Activated CD4-positive, alpha-beta T cell treated with anti-CD3 and anti-CD28 coated beads, Interleukin-2, amount 50 U/mL, for 24 hours (primary cell): ENCODE data around the gene ZNF622.

ENCODE experiments used
- DNase-seq, 2 donors: peaks; one replicate each; pipeline ENCODE4 v3.0.0-alpha.2; 2020; ENCODE audit warnings: low read depth in 1 of 2, low spot score in 1 of 2

Gene ZNF622, protein sequence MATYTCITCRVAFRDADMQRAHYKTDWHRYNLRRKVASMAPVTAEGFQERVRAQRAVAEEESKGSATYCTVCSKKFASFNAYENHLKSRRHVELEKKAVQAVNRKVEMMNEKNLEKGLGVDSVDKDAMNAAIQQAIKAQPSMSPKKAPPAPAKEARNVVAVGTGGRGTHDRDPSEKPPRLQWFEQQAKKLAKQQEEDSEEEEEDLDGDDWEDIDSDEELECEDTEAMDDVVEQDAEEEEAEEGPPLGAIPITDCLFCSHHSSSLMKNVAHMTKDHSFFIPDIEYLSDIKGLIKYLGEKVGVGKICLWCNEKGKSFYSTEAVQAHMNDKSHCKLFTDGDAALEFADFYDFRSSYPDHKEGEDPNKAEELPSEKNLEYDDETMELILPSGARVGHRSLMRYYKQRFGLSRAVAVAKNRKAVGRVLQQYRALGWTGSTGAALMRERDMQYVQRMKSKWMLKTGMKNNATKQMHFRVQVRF

GRCh38 chr5:16465544-16466432 is at the start of gene ZNF622:
TSS of gene ZNF622 (minus strand) at chr5:16465800. CDS start at chr5:16465665, 135 bp downstream.
- peak; percentile 70 to 83 for DNase-seq

DNA sequence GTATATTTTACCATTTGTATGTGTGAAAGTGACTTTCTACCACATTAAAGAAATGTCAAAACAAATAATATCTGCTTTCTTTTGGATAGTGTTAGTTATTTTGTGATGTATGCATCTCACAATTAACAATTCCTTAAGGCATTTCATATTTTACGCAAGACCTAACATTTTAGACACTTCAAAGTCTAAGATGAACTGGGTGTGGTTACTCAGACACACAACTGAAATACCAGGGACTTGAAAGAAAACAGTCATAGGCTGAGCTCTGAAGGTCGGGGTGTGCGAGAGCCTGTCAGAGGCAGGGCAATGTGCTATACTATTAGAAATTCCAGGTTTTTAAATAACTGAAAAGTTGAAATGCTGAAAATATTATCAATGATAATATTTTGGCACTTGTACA is 44.5 kb upstream of the ZNF622 start:
- no peak for DNase-seq

DNA sequence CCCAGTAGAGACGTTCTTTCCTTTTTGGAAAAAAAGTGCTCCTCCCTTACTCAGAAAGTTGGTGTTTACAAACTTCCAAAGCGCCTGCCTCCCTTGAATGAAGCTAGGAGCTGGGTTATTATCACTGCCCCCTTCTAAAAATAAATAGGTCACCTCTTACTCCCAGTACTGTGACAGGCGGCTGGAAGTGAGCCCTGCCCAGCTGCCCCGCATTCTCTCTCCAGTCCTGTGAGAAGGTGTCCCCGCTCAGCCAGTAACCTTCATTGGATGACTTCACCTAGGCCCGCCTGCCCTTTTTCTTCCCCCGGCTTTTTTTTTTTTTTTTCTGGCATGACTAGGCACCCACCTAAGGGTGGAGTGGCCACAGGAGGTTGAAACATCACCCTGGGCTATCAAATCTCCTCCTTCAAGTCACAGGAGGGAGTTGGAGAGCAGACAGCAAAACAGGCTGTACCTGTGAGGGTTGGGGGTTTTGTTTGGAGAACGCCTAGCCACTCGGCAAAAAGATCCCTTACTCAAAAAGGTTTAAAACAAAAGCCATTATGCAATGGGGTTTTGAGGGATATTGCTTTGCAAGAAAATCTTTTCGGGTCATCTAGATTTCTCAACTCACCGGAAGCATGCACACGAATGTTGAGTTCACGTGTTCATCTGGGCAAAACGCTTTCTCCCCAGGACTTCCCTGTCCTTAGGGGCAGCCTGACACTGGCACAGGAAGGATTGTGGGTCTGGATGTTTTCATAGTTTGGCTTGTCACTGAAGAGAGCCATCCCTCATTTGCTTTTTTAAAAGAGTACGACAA is 43.3 kb upstream of the ZNF622 start:
- no peak for DNase-seq

DNA sequence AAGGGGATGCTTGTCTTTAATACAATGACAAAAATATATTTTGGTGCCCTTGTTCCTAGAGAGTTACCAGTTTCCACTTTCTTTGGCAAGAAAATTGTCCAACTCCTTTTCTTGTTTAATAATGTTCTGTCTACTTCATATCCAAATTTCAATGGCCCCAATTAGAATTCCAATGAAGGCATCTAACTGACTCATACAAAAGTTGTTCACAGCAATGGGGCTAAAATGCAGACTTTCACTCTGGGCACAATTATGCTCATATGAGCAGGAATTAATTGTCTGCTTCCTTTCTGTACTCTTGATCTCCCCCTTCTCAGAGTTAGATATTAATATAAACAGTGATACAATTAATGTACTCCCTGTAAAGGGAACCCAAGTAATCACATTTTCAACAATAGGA is 42.1 kb upstream of the ZNF622 start:
- DNase-seq = no peak

DNA sequence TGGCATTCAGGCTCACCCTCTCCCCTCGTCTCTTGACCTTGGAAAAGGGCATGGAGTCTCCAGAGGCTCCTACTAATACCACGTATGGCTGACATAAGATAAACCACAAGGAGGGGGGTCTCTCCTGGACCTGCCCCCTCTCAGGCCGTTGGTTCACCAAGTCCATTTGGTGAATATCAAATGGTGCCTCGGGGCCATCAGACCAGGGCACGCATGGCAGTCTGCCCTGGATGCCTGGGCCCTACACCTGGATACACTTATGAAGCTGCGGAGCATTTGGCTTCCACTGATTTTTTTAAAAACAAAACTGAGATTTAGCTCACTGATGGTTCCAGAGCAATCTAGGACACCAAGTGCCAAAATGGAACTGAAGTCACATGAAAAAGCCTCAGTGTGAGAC is 40.3 kb upstream of the ZNF622 start:
- no peak for DNase-seq

- no peak for DNase-seq
These were observed 39.7 kb upstream of the ZNF622 start for GRCh38 chr5:16505140-16505891.

DNA sequence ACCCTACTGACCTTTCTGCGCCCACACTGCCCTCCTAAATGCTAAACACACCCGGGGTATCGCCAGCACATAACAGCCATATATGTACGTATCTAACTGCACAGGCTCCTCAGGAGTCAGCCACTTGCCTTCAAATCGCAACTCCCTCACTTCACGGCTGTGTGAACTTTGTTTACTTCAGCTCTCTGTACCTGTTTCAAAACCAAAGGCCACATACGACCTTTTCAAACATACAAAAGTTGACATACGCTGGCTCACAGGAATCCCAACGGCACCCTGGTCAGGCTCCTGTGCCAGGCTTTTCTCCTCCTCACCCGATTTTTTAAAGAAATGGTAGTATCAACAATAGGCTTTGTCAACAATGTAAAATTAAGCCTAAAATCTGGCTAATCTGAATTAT is 39.0 kb upstream of the ZNF622 start:
- no peak for DNase-seq

DNA sequence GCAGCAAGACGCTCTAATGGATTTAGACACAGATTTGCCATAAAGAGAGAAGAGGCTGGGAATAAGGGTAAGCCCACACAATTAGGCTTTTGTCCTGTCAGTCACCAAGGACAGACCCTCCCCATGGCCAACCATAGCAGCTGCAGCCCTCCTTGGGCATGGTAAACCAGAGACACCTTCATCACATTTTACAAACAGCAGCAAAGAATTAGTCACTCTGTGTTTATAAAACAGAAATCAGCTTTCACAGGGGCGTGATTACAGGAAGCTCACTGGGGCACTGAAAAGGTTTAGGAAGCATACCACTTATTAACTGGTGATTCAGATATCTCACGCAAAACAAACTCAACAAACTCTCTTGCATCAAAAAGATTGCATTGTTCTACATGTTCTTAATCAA is 37.3 kb upstream of the ZNF622 start:
- DNase-seq = no peak

- DNase-seq = no peak
These were observed 34.4 kb upstream of the ZNF622 start for GRCh38 chr5:16500024-16500423.

DNA sequence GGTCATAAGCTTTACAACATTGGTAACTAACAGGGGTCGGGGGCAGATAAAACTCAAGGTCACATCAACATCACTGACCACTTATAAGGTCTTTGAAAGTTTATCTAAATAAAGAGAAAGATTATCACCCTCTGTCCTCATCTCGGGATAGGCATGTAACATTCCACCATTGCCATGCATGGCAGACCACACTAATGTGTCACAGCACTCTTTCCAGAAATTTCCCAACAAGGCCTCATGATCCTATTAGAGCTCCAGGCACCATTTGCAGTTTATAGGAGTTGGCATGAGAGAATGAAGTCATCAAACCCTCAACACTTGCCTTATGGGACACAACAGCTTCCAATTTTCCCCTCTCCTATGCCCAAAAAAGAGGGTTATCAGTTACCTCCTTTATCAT is 31.9 kb upstream of the ZNF622 start:
- DNase-seq = no peak

DNA sequence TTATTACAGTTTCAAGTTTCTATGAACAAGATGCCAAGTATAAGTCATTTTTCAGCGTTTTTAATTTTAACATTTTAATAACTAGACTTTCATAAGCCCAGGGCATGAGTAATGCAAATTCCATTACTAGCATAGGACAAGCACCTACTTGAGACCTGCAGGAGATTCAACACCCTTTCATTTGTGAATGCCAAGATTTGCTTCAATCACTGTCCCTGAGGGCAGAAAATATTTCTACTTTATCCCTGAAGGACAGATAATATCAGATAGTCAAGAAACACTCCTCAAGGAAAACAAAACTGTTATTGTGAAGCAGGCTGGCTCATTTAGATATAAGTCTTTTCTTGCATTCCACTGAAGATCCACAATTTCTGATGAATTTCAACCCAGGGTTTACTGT is 27.7 kb upstream of the ZNF622 start:
- no peak for DNase-seq

DNA sequence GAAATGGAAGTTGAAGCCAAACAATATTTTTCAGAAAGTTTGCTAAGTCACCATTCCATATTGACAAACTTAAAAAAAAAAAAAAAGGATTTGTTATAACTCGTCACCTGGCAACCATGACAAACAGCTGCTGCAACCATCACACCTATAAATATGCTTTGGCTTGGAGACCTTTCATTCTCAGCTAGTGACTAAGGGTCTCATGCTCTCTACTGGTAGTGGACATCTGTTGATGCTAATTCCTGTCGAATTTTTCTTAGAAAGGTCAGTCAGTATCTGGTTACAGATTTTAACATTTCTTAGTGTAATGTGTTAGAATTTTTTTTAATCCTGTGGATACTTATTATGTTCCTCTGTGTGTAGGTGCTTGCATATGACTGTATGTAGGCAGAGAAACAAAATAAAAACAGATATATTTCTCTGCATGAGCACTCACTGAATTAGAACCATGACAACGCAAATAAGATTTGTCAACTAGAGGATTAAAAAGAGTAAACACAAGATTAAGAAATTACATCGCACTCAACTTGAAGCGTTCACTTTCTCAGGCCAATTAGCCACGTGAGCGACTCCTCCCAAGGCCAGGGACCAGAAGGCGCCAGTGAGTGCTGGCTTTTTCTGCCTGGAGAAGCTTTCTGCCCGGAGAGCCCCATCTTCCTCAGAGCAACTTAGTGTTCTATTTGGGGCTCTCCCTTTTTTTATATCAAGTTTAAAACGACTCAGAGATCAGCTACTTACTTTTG is 27.0 kb upstream of the ZNF622 start:
- no peak for DNase-seq

- DNase-seq = no peak
These were observed 25.3 kb upstream of the ZNF622 start for GRCh38 chr5:16490911-16491310.

DNA sequence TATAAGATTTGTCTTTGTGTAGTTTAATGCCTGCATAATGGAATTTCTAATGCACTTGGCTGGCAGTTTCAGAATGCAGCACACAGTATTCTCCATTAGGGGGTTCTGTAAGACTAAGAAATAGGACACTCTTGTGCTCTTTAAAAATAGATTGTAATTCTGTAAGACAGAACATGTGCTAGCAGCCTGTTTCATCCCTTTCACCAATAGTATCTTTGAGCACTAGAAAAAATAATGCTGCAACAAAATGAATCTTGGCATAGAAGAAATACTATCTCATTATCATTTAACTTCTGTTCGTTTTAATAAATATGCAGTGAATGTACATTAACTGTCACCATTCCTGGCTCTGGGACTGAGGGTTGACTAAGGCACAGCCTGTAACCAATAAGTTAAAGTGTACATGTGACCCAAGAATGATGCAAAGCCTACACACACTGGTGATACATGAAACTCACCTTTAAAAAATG is 23.8 kb upstream of the ZNF622 start:
- no peak for DNase-seq

- no peak for DNase-seq
These were observed 21.9 kb upstream of the ZNF622 start for GRCh38 chr5:16487456-16487855.

GRCh38 chr5:16486711-16487111 is 21.1 kb upstream of the ZNF622 start:
- no peak for DNase-seq

DNA sequence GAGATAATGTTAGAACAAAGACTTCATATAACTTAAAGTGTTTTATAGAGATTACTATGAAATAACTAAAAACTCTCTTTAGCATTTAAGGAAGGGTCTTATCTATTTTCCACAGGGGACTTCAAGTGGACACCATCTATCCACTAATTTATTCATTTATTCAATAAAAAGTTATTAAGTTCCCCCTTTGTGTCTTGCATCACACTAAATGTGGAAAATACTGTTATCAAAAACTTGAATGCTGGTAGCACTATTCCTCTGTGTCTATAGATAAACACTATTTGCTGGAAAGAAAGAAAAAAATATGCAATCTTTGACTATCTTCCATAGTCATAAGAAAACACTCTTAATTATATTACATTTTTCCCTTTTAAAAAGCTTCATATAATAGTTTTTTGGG is 20.1 kb upstream of the ZNF622 start:
- DNase-seq = no peak

DNA sequence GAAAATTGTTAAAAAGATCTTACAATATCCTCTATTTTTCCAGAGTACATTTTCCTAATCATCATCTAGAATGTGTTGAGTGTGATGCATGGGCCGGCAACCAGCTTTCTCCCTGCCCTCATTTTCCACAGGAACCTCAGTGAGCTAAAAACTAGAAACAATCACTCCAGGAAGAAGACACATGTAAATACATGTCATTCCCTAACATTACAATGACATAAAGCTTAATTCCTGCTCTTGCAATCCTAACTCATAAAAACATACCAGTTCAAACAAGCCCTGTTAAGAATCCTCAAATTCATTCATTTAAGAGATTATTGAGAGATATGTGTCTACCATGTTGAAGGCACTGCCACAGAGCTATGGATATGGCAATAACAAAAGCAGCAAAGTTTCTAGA is 18.5 kb upstream of the ZNF622 start:
- DNase-seq = no peak

DNA sequence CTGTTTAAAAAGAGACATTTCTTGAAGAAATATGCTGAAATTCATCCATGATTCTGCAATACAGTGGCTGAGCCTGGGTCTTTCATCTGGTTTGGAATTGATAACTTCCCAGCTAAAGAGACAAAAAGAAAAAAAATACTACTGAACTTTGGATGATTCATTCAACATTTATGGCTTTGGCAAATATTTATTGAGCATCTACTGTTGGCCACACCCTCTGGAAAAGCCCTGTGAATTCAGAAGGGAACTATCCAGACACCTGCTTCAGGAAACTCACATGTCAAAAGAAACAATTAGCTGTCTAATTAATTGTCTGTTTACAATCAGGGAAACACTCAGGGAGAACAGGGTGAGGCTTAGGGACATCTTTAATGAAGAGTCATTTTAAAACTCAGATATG is 17.8 kb upstream of the ZNF622 start:
- DNase-seq = no peak

DNA sequence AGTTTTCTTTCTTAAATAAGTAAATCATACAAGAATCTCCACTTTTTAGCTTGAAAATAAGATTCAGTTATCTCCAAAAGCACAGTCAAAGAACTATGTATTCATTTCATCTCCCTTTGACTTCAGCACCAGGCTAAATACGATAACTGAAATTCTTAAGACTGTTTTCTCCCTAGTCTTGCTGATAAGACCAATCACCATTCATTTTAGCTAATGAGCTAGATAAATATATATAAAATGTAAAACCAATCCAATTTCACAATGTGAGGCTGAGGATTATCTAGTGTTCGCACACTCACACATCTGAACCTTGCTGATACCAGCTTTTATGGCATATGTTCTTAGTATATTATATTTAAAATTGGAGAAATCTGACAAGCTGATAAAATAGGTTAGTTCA is 17.3 kb upstream of the ZNF622 start:
- no peak for DNase-seq
